Endothelial cell of umbilical vein (primary cell): ENCODE results near the gene EIF3J. TPM values are rescaled to one million over a fixed set of nuclear protein-coding genes. Genes with fewer than 3 reads are reported as not detected.

Experiments
- BruUV-seq: library from RNA; stranded (reverse); fragments of 400-500 nt; replicated peaks from 2 replicates; lab custom pipeline; 2021; lab: Mats Ljungman, UMichigan
- CTCF ChIA-PET: fragments of 300-600, 350-600 bp; sonication (Branson Sonifier 250); formaldehyde crosslinking; loops from one replicate; lab custom pipeline; 2021; ENCODE audit warnings: antibody characterized with exemption, inconsistent platforms; lab: Charles Lee
- POLR2A ChIA-PET: fragments of 300-600, 350-600 bp; sonication (Branson Sonifier 250); formaldehyde crosslinking; loops from one replicate; lab custom pipeline; 2021; ENCODE audit warnings: antibody characterized with exemption, inconsistent platforms; lab: Charles Lee
- DNase-seq: peaks from one replicate; pipeline ENCODE4 v3.0.0-alpha.2; 2011; ENCODE audit warnings: low read depth, low spot score
- FAIRE-seq: peaks from 2 replicates; lab custom pipeline; 2011; peaks lifted over from hg19 to GRCh38; lab: Jason Lieb, UNC
- H2AFZ ChIP-seq: 2 replicates; pipeline ENCODE4 v1.6.0; 2012; ENCODE audit warnings: low read depth, low read length, control low read depth, inconsistent platforms
- H3K27ac ChIP-seq: 2 replicates; pipeline ENCODE4 v1.5.1; 2011; ENCODE audit warnings: low read depth, mild to moderate bottlenecking, control low read depth, low read length, moderate library complexity; ENCODE audit not compliant: insufficient read depth
- H3K27me3 ChIP-seq, 2 experiments: 2 replicates each; pipeline versions ENCODE4 v1.6.0 to v1.6.1; 2011; ENCODE audit warnings: low read length in 2 of 2, mixed read lengths in 1 of 2; ENCODE audit not compliant: control insufficient read depth in 2 of 2, insufficient read depth in 2 of 2
- H3K36me3 ChIP-seq, 2 experiments: 2 replicates in 1 of 2; 3 replicates in 1 of 2; pipeline ENCODE4 v1.5.1; 2011; ENCODE audit warnings: low read length in 2 of 2, mild to moderate bottlenecking in 1 of 2, moderate library complexity in 1 of 2; ENCODE audit not compliant: control insufficient read depth in 2 of 2, insufficient read depth in 2 of 2; ENCODE audit errors: extremely low read depth in 1 of 2
- H3K4me1 ChIP-seq: 3 replicates; pipeline ENCODE4 v1.5.1; 2011; ENCODE audit warnings: mild to moderate bottlenecking, low read length; ENCODE audit not compliant: control insufficient read depth, insufficient read depth; ENCODE audit errors: extremely low read depth
- H3K4me2 ChIP-seq: 2 replicates; pipeline ENCODE4 v1.6.1; 2011; ENCODE audit warnings: low read length, control low read depth, mixed read lengths; ENCODE audit not compliant: insufficient read depth
- H3K4me3 ChIP-seq, 3 experiments: fragments of 200-600 bp in 1 of 3; sonication (generic), shearing (Covaris generic) in 1 of 3; replicated peaks in 1 of 3; 2 replicates each; pipeline ENCODE4 v1.5.1; 2011 to 2016; ENCODE audit warnings: control low read depth in 3 of 3, low read length in 3 of 3, mild to moderate bottlenecking in 2 of 3, inconsistent platforms in 1 of 3, low read depth in 1 of 3, moderate library complexity in 1 of 3; ENCODE audit not compliant: insufficient read depth in 1 of 3
- H3K79me2 ChIP-seq: 2 replicates; pipeline ENCODE4 v1.6.0; 2012; ENCODE audit warnings: low read length, inconsistent platforms; ENCODE audit not compliant: control insufficient read depth, insufficient read depth
- H3K9ac ChIP-seq: replicated peaks from 2 replicates; pipeline ENCODE3; 2011; ENCODE audit warnings: low read length, control low read depth; ENCODE audit not compliant: insufficient read depth; ENCODE audit errors: extremely low read depth
- H3K9me1 ChIP-seq: replicated peaks from 3 replicates; pipeline ENCODE4 v1.6.0; 2011; ENCODE audit warnings: mild to moderate bottlenecking, low read length; ENCODE audit not compliant: control insufficient read depth, insufficient read depth; ENCODE audit errors: extremely low read depth
- H3K9me3 ChIP-seq: replicated peaks from 2 replicates; pipeline ENCODE4 v1.5.1; 2012; ENCODE audit warnings: low read length, inconsistent platforms; ENCODE audit not compliant: control insufficient read depth, insufficient read depth
- H4K20me1 ChIP-seq: replicated peaks from 2 replicates; pipeline ENCODE3; 2011; ENCODE audit warnings: mild to moderate bottlenecking, low read length; ENCODE audit not compliant: control insufficient read depth, insufficient read depth; ENCODE audit errors: extremely low read depth
- EZH2 ChIP-seq: IDR thresholded peaks from 2 replicates; pipeline ENCODE4 v1.6.1; 2012; ENCODE audit warnings: borderline replicate concordance, low read depth, mild to moderate bottlenecking, moderate library complexity, low read length, inconsistent platforms; ENCODE audit not compliant: severe bottlenecking
- FOS ChIP-seq: IDR thresholded peaks from 2 replicates; pipeline ENCODE4 v1.6.1; 2011; ENCODE audit warnings: mild to moderate bottlenecking, low read length, moderate library complexity, borderline replicate concordance; ENCODE audit not compliant: insufficient read depth
- GATA2 ChIP-seq: IDR thresholded peaks from 2 replicates; pipeline ENCODE4 v1.7.0; 2011; ENCODE audit warnings: low read depth, mild to moderate bottlenecking, moderate library complexity, mixed read lengths, low read length; ENCODE audit not compliant: insufficient read length, insufficient read depth
- JUN ChIP-seq: IDR thresholded peaks from 2 replicates; pipeline ENCODE4 v1.6.1; 2011; ENCODE audit warnings: borderline replicate concordance, low read depth; ENCODE audit not compliant: insufficient read length, insufficient read depth
- MYC ChIP-seq: IDR thresholded peaks from one replicate; pipeline ENCODE4 v1.6.1; 2011; ENCODE audit warnings: mild to moderate bottlenecking, low read depth, low read length
- POLR2A ChIP-seq: IDR thresholded peaks from 2 replicates; pipeline ENCODE4 v1.6.1; 2012; ENCODE audit warnings: low read depth, mild to moderate bottlenecking, control low read depth, low read length
- POLR2AphosphoS5 ChIP-seq: IDR thresholded peaks from 2 replicates; pipeline ENCODE4 v1.6.1; 2012; ENCODE audit warnings: low read depth, mild to moderate bottlenecking, control low read depth, low read length, moderate library complexity; ENCODE audit not compliant: insufficient read depth
- dilution Hi-C: fragments of 300-500 bp; cut with MboI; formaldehyde crosslinking; loops from one replicate; pipeline ENCODE4 v1.15.0; 2019; ENCODE audit warnings: low sequenced_read_pairs; ENCODE audit not compliant: extremely low pct_ligation_motif_present
- intact Hi-C: fragments of 100-400 bp; cut with micrococcal nuclease; formaldehyde crosslinking; loops from one replicate; pipeline ENCODE4 v1.10.0; 2022
- polyA plus RNA-seq, 4 experiments: library from polyadenylated mRNA; depleted of rRNA in 3 of 4; stranded (reverse) in 3 of 4; unstranded in 1 of 4; fragments of >200 nt; gene quantifications; 2 replicates each; pipeline versions ENCODE4 v1.2.1 to v1.2.3, GENCODE V29; 2011 to 2012; ENCODE audit warnings: missing spikeins in 1 of 4
- total RNA-seq: library from RNA; stranded (reverse); gene quantifications from 2 replicates; pipeline ENCODE4 v1.2.3, GENCODE V29; 2021
- TF ChIP-seq, protein P1 (sequence below): IDR thresholded peaks from 2 replicates; pipeline ENCODE4 v1.6.1; 2011; ENCODE audit not compliant: insufficient read depth, insufficient read length
- TF ChIP-seq, protein P2 (sequence below), 2 donors: IDR thresholded peaks; 1 replicate in 1 of 2; 2 replicates in 1 of 2; pipeline ENCODE4 v1.5.1; 2011; ENCODE audit warnings: low read length in 2 of 2, mild to moderate bottlenecking in 2 of 2, moderate library complexity in 2 of 2, control low read depth in 1 of 2, inconsistent platforms in 1 of 2, low read depth in 1 of 2; ENCODE audit not compliant: insufficient read depth in 1 of 2; ENCODE audit errors: extremely low read depth in 1 of 2

The EIF3J gene
- total and polyA plus RNA-seq, 2 donors (not counting 3 experiments of a cell fraction or from before 2014, with no cell fraction given): 35.4 to 150 TPM

DNA sequence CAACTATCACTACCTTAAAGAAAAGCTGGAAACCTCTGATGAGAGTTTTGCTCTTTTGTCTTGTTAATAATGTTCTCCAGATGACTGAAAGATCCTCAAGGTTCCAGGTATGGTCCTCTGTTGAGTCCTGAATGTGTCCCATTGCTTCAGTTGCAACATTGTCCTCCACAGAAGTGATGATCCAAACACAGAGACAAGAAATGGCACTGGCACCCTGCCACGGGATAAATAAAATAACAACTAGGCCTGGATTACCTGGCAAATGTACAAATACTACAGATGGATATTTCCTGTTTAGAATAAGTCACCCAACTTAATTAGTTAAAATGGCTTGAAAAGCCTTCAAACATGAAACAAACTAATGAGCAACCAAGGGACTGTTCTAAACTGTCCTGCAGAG is 58.3 kb downstream of the EIF3J start:
- no peaks in the 10 kb centered on the region for H4K20me1 ChIP-seq
- DNase-seq (peak; percentile 18), FAIRE-seq (no peak)
- ChIA-PET POLR2A (no interaction called here), CTCF (interaction anchor here (2.2 kb wide), 1 partner anchor 142 kb away, joined by 5 read pairs; no protein-coding TSS in a partner anchor)
- no peak overlapping the region for H3K4me2 ChIP-seq
- H3K9me1 ChIP-seq: no peaks in the 10 kb centered on the region
- H3K36me3 ChIP-seq: peaks cover 3 to 9% of the 10 kb centered on the region in 2 experiments
- no peaks in the 10 kb centered on the region for H3K9me3 ChIP-seq
- intact Hi-C loops: no loop called here
- no peaks in the 10 kb centered on the region for H3K27me3 ChIP-seq
- H3K4me1 ChIP-seq: peaks cover 23% of the 10 kb centered on the region
- no peak overlapping the region for H3K9ac ChIP-seq
- no peak overlapping the region for H3K4me3 ChIP-seq
- no peak overlapping the region for H2AFZ ChIP-seq
- TF ChIP-seq, protein P1, sequence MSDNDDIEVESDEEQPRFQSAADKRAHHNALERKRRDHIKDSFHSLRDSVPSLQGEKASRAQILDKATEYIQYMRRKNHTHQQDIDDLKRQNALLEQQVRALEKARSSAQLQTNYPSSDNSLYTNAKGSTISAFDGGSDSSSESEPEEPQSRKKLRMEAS: no peak
- TF ChIP-seq POLR2A (no peak), GATA2 (no peak), EZH2 (no peak), POLR2AphosphoS5 (no peak), JUN (no peak), MYC (no peak), FOS (no peak)
- TF ChIP-seq, protein P2, sequence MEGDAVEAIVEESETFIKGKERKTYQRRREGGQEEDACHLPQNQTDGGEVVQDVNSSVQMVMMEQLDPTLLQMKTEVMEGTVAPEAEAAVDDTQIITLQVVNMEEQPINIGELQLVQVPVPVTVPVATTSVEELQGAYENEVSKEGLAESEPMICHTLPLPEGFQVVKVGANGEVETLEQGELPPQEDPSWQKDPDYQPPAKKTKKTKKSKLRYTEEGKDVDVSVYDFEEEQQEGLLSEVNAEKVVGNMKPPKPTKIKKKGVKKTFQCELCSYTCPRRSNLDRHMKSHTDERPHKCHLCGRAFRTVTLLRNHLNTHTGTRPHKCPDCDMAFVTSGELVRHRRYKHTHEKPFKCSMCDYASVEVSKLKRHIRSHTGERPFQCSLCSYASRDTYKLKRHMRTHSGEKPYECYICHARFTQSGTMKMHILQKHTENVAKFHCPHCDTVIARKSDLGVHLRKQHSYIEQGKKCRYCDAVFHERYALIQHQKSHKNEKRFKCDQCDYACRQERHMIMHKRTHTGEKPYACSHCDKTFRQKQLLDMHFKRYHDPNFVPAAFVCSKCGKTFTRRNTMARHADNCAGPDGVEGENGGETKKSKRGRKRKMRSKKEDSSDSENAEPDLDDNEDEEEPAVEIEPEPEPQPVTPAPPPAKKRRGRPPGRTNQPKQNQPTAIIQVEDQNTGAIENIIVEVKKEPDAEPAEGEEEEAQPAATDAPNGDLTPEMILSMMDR (IDR thresholded peaks at IDR 0.05; ENCODE audit: extremely low read depth in 1 of 2, insufficient read depth in 1 of 2, low read depth in 1 of 2, low read length in 2 of 2): no peak
- no peak overlapping the region for H3K27ac ChIP-seq
- no peaks in the 10 kb centered on the region for H3K79me2 ChIP-seq
- no TSS peak for BruUV-seq
- dilution Hi-C loops: loop anchor here (25.0 kb wide), 1 partner anchor 142 kb away; the partner anchor contains the start of gene TRIM69
